Right lobe of liver (tissue), 6 donors: ENCODE results near the gene PCSK6. TPM values are rescaled to one million over a fixed set of nuclear protein-coding genes. Genes with fewer than 3 reads are reported as not detected.

Experiments used
- ATAC-seq, 4 donors: fragments of 200-7000 bp; cut with Tn5 transposase; one replicate each; pipeline ENCODE4 v1.9.1; 2020; ENCODE audit warnings: mild to moderate bottlenecking in 4 of 4, moderate library complexity in 4 of 4
- DNase-seq, 3 donors: peaks; one replicate each; pipeline ENCODE4 v3.0.0-alpha.2; 2020
- H3K27ac ChIP-seq, 3 donors: fragments of 200-600 bp; one replicate each; pipeline ENCODE4 v1.8.0; 2022
- H3K27me3 ChIP-seq, 2 donors: fragments of 200-600 bp; one replicate each; pipeline ENCODE4 v1.8.0; 2022
- H3K36me3 ChIP-seq, 4 donors: fragments of 200-600 bp; sonication (generic) in 1 of 4; one replicate each; pipeline versions ENCODE4 v1.5.1 to v1.8.0; 2017 to 2022; ENCODE audit warnings: control low read depth in 1 of 4
- H3K4me1 ChIP-seq, 4 donors: fragments of 200-600 bp; sonication (generic) in 1 of 4; one replicate each; pipeline versions ENCODE4 v1.5.1 to v1.8.0; 2017 to 2022; ENCODE audit warnings: control low read depth in 1 of 4
- H3K4me3 ChIP-seq, 3 donors: fragments of 200-600 bp; one replicate each; pipeline ENCODE4 v1.8.0; 2022
- H3K9me3 ChIP-seq, 4 donors: fragments of 200-600 bp; sonication (generic) in 1 of 4; one replicate each; pipeline versions ENCODE4 v1.5.1 to v1.8.0; 2017 to 2022; ENCODE audit warnings: control low read depth in 1 of 4
- CTCF ChIP-seq, 4 donors: fragments of 200-600 bp in 3 of 4; fragments of 450-650 bp in 1 of 4; IDR thresholded peaks; one replicate each; pipeline versions ENCODE4 v1.5.1 to v1.8.0; 2016 to 2022; ENCODE audit warnings: antibody characterized with exemption in 4 of 4, mild to moderate bottlenecking in 2 of 4
- POLR2A ChIP-seq: fragments of 450-650 bp; IDR thresholded peaks from one replicate; pipeline ENCODE4 v1.6.1; 2017; ENCODE audit warnings: antibody characterized with exemption, mild to moderate bottlenecking
- WGBS: methylation state at CpG from one replicate; pipeline ENCODE4 v1.1.6; 2018; ENCODE audit warnings: low coverage, low lambda C conversion rate; ENCODE audit not compliant: insufficient coverage; ENCODE audit errors: missing lambda C conversion rate; 5-methylcytosine and 5-hydroxymethylcytosine counted together
- intact Hi-C, 2 donors: fragments of 100-400 bp; cut with DNase I; formaldehyde crosslinking; loops; one replicate each; pipeline versions ENCODE4 v1.11.2 to v1.14.1; 2022
- total RNA-seq, 6 experiments: library from RNA; depleted of rRNA in 2 of 6; stranded (reverse); fragments of >200 nt in 2 of 6; fragmentation: NEBNext Ultra II Directional in 3 of 6; extraction: Animal tissue kit (Norgen Biotek cat#: 25700) in 3 of 6; gene quantifications; one replicate each; pipeline versions ENCODE4 v1.1.0 to v1.2.4, GENCODE V29; 2016 to 2023
- donor health status: DM: no; HTN: yes; CAD: no.
- donor health status: DM: no; HTN: no; CAD: no.
- donor health status: DM: no; HTN: no; CAD: no.
- donor health status: DM: no; HTN: yes; CAD: no.
- donor health status: DM: no; HTN: yes; CAD: no.

Gene PCSK6
- total RNA-seq, 6 experiments from 2014 or later, result 165 to 218 (median 207) TPM

DNA sequence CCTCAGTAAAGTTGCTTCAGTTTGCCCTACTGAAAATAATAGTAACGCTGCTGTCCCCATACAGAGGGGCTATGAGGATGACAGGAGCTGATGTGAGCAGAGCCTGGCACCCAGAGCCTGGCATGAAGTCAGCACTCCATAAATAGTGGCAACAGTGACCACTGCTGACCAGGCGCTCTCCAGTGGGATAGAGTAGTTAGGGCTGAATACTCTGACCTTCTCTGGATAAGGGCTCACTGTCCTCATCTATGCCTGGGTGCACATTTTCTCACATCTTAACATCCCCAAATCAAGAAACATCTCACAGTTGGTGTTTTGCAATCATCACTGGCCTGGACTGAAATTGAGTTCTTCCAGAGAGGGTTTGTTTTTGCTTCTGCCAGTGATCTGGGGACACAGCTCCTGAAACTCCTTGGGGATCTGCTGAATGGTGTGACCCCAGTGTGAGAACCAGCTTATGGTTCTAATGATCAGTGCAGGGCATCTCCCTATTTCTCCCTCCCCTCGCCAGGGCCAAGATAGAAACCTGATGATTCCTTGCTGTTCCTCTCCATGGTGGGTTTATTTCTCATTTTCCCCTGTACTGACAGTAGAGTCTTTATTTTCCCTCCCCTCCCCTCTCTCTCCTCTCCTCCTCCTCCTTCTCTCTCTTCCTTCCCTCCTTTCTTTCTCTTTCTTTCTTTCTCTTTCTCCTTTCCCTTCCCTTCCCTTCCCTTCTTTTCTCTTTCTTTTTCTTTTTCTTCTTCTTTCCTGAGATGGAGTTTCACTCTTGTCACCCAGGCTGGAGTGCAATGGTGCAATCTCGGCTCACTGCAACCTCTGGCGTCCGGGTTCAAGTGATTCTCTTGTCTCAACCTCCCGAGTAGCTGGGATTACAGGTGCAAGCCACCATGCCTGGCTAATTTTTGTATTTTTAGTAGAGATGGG is 3.5 kb upstream of the PCSK6 start:
- intact Hi-C loops, result loop anchor here in 1 of 2 donors (10.0 kb wide), 1 partner anchor 188 kb away; no protein-coding TSS in a partner anchor
- no peak for TF ChIP-seq POLR2A
- TF ChIP-seq CTCF (IDR thresholded peaks at IDR 0.05), result no peak

GRCh38 chr15:101491734-101492640 is 2.5 kb upstream of the PCSK6 start:
- H3K4me3 ChIP-seq, result no peak overlapping the region
- ATAC-seq (no peak), DNase-seq (no peak)
- no peaks in the 10 kb centered on the region for H3K4me1 ChIP-seq
- no peak overlapping the region for H3K27ac ChIP-seq
- intact Hi-C loops, result loop anchor here in 1 of 2 donors (10.0 kb wide), 1 partner anchor 187 kb away; no protein-coding TSS in a partner anchor
- no peaks in the 10 kb centered on the region for H3K27me3 ChIP-seq
- WGBS, result 84% methylated on average over 9 of the region's 18 CpGs
- TF ChIP-seq POLR2A (no peak), CTCF (IDR thresholded peaks at IDR 0.05) (no peak)
- no peaks in the 10 kb centered on the region for H3K9me3 ChIP-seq
- no peaks in the 10 kb centered on the region for H3K36me3 ChIP-seq

More for the DNA sequence above, 3.5 kb upstream of the PCSK6 start:
- no peak for DNase-seq
- 94% methylated on average over 5 of the region's 7 CpGs for WGBS
- no peak overlapping the region for H3K27ac ChIP-seq
- no peaks in the 10 kb centered on the region for H3K27me3 ChIP-seq
- no peaks in the 10 kb centered on the region for H3K9me3 ChIP-seq
- peak in 1 of 4 donors; percentile 3 for ATAC-seq
- H3K4me1 ChIP-seq, result no peaks in the 10 kb centered on the region
- H3K4me3 ChIP-seq, result no peak overlapping the region
- H3K36me3 ChIP-seq, result no peaks in the 10 kb centered on the region

DNA sequence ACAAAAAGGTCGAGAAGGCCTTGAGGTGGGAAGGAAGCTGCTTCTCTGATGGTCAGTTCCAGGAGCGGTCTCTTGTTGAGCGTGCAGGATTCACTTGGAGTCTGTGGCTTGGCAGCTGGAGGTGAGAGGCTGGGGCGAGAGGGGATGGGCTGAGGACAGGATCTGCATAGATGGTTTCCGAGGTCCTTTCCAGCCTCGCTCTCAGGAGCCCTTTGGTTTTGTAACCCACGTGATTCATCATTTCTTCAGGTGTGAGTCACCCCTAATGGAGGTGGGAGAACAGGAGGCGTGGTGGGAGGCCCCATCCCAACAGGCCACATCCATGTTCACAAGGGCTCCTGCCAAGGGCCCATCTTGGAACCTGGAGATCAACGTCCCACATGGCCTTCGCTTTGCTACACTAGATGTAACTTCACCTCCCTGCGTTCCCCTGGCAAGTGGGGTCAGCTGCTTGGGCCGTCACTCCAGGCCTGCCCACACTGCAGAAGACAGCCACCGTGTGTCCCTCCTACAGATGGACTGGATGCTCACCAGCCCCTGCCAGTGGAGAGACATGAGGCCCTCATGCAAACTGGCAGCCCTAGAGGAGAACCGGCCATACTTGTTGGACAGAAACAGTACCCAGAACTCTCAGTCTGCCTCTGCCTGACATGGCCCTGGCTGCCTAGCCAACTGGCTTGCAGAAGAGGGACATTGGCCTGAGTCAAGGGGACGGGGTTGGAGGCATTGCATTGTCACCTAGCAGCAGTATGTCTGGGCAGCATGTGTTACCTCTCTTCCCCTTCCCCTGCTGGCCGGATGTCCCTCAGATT is 1.6 kb upstream of the PCSK6 start:
- DNase-seq (peak in 1 of 3 donors; percentile 33), ATAC-seq (no peak)
- no peaks in the 10 kb centered on the region for H3K4me1 ChIP-seq
- intact Hi-C loops, result loop anchor here in 1 of 2 donors (10.0 kb wide), 1 partner anchor 186 kb away; no protein-coding TSS in a partner anchor
- no peaks in the 10 kb centered on the region for H3K27me3 ChIP-seq
- H3K27ac ChIP-seq, result no peak overlapping the region
- 83% methylated on average over 7 of the region's 16 CpGs for WGBS
- H3K36me3 ChIP-seq, result peaks cover 0 to 5% (median 2%) of the 10 kb centered on the region in 4 donors
- TF ChIP-seq CTCF (IDR thresholded peaks at IDR 0.05), result no peak
- TF ChIP-seq POLR2A, result no peak
- H3K9me3 ChIP-seq, result no peaks in the 10 kb centered on the region
- H3K4me3 ChIP-seq, result no peak overlapping the region
